Thymus (tissue), 11 donors: ENCODE results near the gene MAD1L1. TPM values are rescaled to one million over a fixed set of nuclear protein-coding genes. Genes with fewer than 3 reads are reported as not detected.

ENCODE experiments used
- DNase-seq, 9 donors: peaks; one replicate each; pipeline ENCODE4 v3.0.0-alpha.2; 2013; ENCODE audit warnings: low spot score in 9 of 9, low read depth in 6 of 9, missing footprints in 1 of 9
- H3K27ac ChIP-seq, 2 donors: one replicate each; pipeline ENCODE4 v1.5.1; 2013; ENCODE audit warnings: control low read depth in 1 of 2, low read depth in 1 of 2, low read length in 1 of 2, mild to moderate bottlenecking in 1 of 2, moderate library complexity in 1 of 2
- H3K27me3 ChIP-seq, 2 donors: one replicate each; pipeline ENCODE4 v1.5.1; 2013; ENCODE audit warnings: low read length in 1 of 2; ENCODE audit not compliant: control insufficient read depth in 2 of 2, insufficient read depth in 1 of 2
- H3K36me3 ChIP-seq, 2 donors: one replicate each; pipeline ENCODE4 v1.5.1; 2013; ENCODE audit warnings: low read length in 1 of 2, mild to moderate bottlenecking in 1 of 2, moderate library complexity in 1 of 2; ENCODE audit not compliant: control insufficient read depth in 2 of 2, insufficient read depth in 2 of 2
- H3K4me1 ChIP-seq, 2 donors: one replicate each; pipeline ENCODE4 v1.5.1; 2013; ENCODE audit warnings: low read length in 2 of 2; ENCODE audit not compliant: control insufficient read depth in 2 of 2, insufficient read depth in 2 of 2
- H3K4me3 ChIP-seq, 2 donors: one replicate each; pipeline ENCODE4 v1.5.1; 2013; ENCODE audit warnings: low read length in 2 of 2, control low read depth in 1 of 2, mild to moderate bottlenecking in 1 of 2
- H3K9me3 ChIP-seq, 2 donors: one replicate each; pipeline ENCODE4 v1.5.1; 2013; ENCODE audit warnings: low read length in 1 of 2, mild to moderate bottlenecking in 1 of 2; ENCODE audit not compliant: control insufficient read depth in 2 of 2, insufficient read depth in 1 of 2
- WGBS: extraction: QIAGEN DNeasy Blood & Tissue Kit; methylation state at CpG from one replicate; pipeline ENCODE4 v1.1.7; 2013; 5-methylcytosine and 5-hydroxymethylcytosine counted together
- polyA plus RNA-seq: library from polyadenylated mRNA; stranded (reverse); fragments of 200-250 nt; gene quantifications from one replicate; pipeline ENCODE4 v1.2.3, GENCODE V29; 2013
- total RNA-seq: library from RNA; stranded (reverse); fragments of 120-200 nt; gene quantifications from one replicate; pipeline ENCODE4 v1.2.4, GENCODE V29; 2013
- donor health status: healthy.

Gene MAD1L1
- total and polyA plus RNA-seq, 2 donors, result 93.3 to 103 TPM

GRCh38 chr7:1855725-1856160 lies 377.0 kb downstream of the MAD1L1 start:
- Histone ChIP-seq H3K4me3 (no peak overlapping the region), H3K4me1 (peaks cover 0 to 9% of the 10 kb centered on the region in 2 donors), H3K27ac (no peak overlapping the region), H3K36me3 (peaks cover 0 to 15% of the 10 kb centered on the region in 2 donors), H3K9me3 (peaks cover 0 to 17% of the 10 kb centered on the region in 2 donors), H3K27me3 (no peaks in the 10 kb centered on the region)
- no peak for DNase-seq
- WGBS, result 88% methylated on average over 14 of the region's 14 CpGs

DNA sequence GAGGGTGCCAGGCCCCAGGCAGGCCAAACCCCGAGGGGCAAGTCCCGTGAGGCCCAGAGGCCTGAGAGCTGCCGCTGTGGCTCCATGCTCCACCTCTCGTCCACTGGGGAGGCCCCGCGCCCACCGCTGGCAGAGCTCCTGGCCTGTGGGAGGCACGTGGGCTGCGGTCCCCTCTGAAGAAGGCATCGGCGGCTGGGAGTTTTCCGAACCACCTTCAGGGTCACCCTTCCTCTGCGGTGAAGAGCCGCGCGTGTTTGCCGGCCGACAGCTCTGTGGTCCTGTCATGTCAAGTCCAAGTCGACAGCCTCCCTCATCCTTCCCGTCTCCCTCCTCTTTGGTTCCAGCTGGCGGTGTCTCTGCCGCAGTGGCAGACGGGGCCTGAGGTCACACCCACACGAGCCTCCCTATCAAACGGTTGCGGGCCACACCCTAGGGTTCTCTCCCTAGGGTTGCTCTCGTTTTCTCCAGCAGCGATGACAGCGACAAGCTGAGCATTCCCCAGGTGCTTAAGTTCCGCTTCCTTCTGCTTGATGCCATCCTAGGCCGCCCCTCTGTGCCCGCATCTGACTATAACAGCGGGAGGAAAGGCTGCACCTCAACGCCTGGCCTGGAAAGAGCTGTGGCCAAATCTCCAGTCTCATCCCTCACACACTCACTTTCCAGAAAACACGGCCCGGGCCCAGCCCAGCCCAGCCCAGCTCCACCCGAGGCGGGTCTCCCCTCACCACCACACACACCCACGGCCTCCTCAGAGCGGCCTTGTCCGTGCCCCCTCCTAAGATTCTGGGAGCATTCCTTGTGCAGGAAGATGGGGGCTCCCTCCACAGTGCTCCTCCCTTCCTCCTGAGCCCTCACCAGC lies 377.6 kb downstream of the MAD1L1 start:
- Histone ChIP-seq H3K4me1 (peaks cover 0 to 9% of the 10 kb centered on the region in 2 donors), H3K36me3 (peaks cover 0 to 15% of the 10 kb centered on the region in 2 donors), H3K27ac (no peak overlapping the region), H3K27me3 (no peaks in the 10 kb centered on the region), H3K4me3 (no peak overlapping the region), H3K9me3 (peaks cover 0 to 17% of the 10 kb centered on the region in 2 donors)
- WGBS, result 97% methylated on average over 41 of the region's 41 CpGs
- no peak for DNase-seq

DNA sequence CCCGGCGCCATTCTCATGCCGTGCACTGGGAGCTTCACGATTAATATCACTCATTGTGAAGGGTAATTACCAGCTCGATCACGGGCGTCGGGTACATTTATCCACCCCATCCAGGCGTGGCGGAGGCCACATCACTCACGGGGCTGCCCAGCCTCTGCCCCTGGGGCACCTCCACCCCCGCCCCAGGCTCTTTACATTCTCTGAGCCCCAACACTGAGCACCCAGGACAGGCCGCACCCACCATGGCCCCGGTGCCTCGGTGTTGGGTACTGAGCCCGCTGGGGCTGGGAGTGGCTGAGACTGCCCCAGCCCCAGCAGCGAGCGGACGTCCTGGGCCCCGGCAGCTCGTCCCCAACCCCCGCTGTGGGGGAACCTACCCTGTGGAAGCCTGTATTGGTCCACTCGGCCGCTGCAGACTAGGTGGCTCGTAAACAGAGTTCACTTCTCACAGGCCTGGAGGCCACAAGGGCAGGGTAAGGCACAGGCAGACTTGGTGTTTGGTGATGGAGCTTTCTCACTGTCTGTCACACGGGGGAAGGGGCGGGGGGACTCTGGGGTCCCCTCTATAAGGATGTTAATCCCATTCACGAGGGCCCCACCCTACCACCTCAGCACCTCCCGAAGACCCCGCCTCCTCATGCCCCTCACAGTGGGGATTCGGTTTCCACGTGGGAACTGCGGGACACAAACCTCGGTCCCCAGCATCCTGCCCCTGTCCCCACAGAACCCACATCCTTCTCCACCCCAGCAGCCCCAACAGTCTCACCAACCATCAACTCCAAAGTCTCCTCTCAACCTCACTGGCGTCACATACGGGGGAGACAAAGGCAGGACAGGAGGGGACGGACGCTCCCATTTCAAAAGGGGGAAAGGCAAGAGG lies 378.5 kb downstream of the MAD1L1 start:
- no peak overlapping the region for H3K4me3 ChIP-seq
- H3K36me3 ChIP-seq, result peaks cover 0 to 15% of the 10 kb centered on the region in 2 donors
- DNase-seq, result no peak
- 90% methylated on average over 38 of the region's 38 CpGs for WGBS
- H3K27ac ChIP-seq, result no peak overlapping the region
- peaks cover 0 to 7% of the 10 kb centered on the region in 2 donors for H3K4me1 ChIP-seq
- H3K9me3 ChIP-seq, result peaks cover 0 to 17% of the 10 kb centered on the region in 2 donors
- H3K27me3 ChIP-seq, result no peaks in the 10 kb centered on the region

- Histone ChIP-seq H3K36me3 (peaks cover 0 to 20% of the 10 kb centered on the region in 2 donors), H3K4me3 (no peak overlapping the region), H3K9me3 (peaks cover 0 to 17% of the 10 kb centered on the region in 2 donors), H3K27me3 (no peaks in the 10 kb centered on the region), H3K4me1 (peaks cover 0 to 7% of the 10 kb centered on the region in 2 donors), H3K27ac (no peak overlapping the region)
- 97% methylated on average over 18 of the region's 18 CpGs for WGBS
- no peak for DNase-seq
Measured at GRCh38 chr7:1853431-1853985, 379.2 kb downstream of the MAD1L1 start.

- H3K36me3 ChIP-seq, result peaks cover 0 to 23% of the 10 kb centered on the region in 2 donors
- H3K4me1 ChIP-seq, result peaks cover 0 to 7% of the 10 kb centered on the region in 2 donors
- H3K9me3 ChIP-seq, result peaks cover 0 to 17% of the 10 kb centered on the region in 2 donors
- no peak for DNase-seq
- H3K4me3 ChIP-seq, result no peak overlapping the region
- no peaks in the 10 kb centered on the region for H3K27me3 ChIP-seq
- 98% methylated on average over 40 of the region's 40 CpGs for WGBS
- H3K27ac ChIP-seq, result no peak overlapping the region
Measured at GRCh38 chr7:1852517-1853430, 380.0 kb downstream of the MAD1L1 start.

- Histone ChIP-seq H3K27ac (no peak overlapping the region), H3K4me3 (no peak overlapping the region), H3K9me3 (peaks cover 0 to 15% of the 10 kb centered on the region in 2 donors), H3K27me3 (no peaks in the 10 kb centered on the region), H3K4me1 (peaks cover 0 to 7% of the 10 kb centered on the region in 2 donors), H3K36me3 (peaks cover 0 to 26% of the 10 kb centered on the region in 2 donors)
- no peak for DNase-seq
- WGBS, result 98% methylated on average over 26 of the region's 26 CpGs
Measured at GRCh38 chr7:1851721-1852516, 380.8 kb downstream of the MAD1L1 start.

GRCh38 chr7:1850976-1851571 lies 381.7 kb downstream of the MAD1L1 start:
- Histone ChIP-seq H3K27ac (no peak overlapping the region), H3K4me3 (no peak overlapping the region), H3K4me1 (peaks cover 0 to 7% of the 10 kb centered on the region in 2 donors), H3K9me3 (peaks cover 0 to 6% of the 10 kb centered on the region in 2 donors), H3K27me3 (no peaks in the 10 kb centered on the region), H3K36me3 (peaks cover 0 to 33% of the 10 kb centered on the region in 2 donors)
- no peak for DNase-seq
- 95% methylated on average over 31 of the region's 31 CpGs for WGBS
